ENCODE data around the gene PHOX2B.

Gene PHOX2B

DNA sequence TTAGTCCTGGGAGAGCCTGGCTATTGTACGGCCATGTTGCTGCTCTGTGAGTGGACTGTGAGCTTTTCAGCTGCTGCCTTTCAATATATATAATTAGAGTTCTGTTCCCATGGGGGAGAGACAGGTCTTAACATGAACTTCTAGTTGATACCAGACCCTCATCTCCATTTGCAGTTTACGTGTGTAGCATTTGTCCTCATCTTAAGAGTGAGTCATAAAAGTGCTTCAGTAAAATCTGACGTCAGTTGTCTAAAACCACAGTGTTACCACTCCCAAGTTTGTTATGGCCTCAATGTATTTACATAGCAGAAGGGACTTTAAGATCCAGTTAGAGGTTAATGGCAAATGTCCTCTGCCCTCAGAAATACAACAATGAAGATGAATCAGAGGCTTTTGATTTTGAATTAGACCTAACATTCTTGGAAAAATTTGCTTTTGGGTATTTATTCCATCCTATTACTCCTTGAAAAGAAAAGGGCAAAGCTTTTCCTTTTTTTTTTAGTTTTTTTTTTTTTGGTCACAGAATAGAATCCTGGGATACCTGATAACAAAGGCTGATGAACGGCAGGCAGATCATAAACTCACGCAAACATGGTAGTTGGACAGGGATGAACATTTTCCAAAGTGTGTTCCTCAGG, 38.6 kb downstream of the PHOX2B start:
- no peak for DNase-seq

DNA sequence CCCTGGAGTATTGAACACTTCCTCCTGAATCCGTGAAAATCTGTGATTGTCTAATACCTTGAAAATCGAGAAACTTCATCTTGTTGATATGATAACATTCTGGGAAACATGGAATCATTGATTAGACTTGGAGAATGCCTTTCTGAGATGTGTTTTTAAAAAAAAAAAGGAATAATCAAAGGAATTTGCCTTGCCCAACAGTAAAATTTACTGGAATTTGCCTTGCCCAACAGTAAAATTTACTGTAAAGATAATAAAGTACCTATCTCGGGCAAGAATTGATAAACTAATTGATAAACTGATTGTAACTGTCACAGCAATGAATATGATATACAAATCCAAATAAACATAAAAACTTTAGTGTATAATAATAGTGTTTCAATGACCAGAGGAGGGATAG, 44.7 kb downstream of the PHOX2B start:
- DNase-seq: no peak

- DNase-seq: no peak
These were observed 45.8 kb downstream of the PHOX2B start for GRCh38 chr4:41702770-41703169.

DNA sequence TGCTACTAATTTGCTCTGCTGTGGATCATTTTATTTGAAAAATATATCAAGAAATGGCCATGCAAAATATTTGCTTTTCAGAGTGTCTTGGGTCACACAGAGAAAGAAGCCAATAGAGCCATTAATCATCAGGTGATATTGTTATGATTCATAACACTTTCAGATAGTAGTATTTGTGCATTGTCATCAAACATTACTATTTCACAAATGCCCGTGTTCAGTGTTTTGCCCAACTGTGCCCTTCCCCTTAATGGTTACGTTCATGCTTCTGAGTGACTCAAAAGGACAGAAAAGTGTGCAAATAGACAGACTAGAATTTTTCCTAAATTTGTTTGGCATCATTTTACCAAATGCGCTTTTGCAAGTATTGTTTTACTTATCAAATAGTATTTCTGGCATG, 46.5 kb downstream of the PHOX2B start:
- DNase-seq: no peak

GRCh38 chr4:41696763-41697162, 51.8 kb downstream of the PHOX2B start:
- no peak for DNase-seq

- DNase-seq: no peak
These were observed 52.4 kb downstream of the PHOX2B start for GRCh38 chr4:41696131-41696530.
